ENCODE results near the gene CACNB2.

The CACNB2 gene

DNA sequence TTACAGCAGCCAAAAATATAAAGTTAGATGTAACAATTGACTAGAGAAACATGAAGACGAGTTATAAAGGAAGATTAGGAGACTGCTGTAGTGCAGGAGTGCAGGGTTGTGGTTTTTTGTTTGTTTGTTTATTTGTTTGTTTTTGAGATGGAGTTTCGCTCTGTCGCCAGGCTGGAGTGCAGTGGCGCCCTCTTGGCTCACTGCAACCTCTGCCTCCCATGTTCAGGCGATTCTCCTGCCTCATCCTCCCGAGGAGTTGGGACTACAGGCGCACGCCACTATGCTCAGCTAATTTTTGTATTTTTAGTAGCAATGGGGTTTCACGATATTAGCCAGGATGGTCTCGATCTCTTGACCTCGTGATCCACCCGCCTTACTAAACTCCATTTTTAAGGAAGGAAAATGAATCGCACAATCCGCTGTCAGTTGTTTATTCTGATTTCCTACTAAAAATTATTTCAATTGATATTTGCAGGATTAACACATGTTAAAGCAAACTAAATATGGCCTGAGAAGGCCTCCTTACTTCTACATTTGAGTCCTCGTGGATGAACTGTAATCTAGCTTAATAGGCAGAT is 277.8 kb downstream of the CACNB2 start:
- TF ChIP-seq, protein P1, sequence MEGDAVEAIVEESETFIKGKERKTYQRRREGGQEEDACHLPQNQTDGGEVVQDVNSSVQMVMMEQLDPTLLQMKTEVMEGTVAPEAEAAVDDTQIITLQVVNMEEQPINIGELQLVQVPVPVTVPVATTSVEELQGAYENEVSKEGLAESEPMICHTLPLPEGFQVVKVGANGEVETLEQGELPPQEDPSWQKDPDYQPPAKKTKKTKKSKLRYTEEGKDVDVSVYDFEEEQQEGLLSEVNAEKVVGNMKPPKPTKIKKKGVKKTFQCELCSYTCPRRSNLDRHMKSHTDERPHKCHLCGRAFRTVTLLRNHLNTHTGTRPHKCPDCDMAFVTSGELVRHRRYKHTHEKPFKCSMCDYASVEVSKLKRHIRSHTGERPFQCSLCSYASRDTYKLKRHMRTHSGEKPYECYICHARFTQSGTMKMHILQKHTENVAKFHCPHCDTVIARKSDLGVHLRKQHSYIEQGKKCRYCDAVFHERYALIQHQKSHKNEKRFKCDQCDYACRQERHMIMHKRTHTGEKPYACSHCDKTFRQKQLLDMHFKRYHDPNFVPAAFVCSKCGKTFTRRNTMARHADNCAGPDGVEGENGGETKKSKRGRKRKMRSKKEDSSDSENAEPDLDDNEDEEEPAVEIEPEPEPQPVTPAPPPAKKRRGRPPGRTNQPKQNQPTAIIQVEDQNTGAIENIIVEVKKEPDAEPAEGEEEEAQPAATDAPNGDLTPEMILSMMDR (conservative IDR thresholded peaks at IDR 0.05; ENCODE audit: low read depth), result no peak
- no peak for DNase-seq (ENCODE audit: low spot score)
- ChIA-PET CTCF (interaction anchor here (0.6 kb wide), 1 partner anchor 42 kb away, joined by 5 read pairs; no protein-coding TSS in a partner anchor), POLR2A (ENCODE audit: low non-redundant PET) (no interaction called here)
- H3K27ac ChIP-seq, result no peak overlapping the region

DNA sequence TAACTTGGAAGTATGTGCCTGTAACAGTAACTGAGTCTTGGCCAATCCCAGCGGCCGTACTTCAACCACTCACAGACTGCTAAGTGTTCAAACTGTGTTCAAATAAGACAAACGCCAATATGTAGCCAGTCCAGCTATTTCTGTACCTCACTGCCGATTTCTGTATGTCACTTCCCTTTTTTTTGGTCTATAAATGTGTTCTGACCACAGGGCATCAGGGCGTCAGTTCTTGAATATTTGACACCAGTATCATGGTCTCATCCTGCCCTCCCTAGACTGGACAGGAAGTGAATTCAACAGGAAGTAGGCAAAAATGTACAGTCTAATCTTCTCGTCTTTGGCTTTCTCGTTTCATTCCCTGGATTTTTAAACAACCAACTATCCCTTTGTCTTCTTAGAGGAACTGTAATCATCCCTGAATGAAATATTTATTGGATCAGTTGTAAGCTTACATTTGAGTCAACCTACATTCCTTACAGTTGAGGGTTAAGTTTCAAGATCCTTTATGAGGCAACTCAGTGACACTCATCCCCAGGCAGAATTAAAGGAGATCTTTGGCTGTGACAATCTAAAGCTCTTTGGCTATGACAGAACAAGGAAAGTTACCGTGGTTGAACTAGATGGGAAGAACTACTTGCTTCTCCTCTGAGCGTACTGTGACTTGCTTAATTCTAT is 278.5 kb downstream of the CACNB2 start:
- no peak for DNase-seq (ENCODE audit: low spot score)
- ChIA-PET POLR2A (ENCODE audit: low non-redundant PET) (no interaction called here), CTCF (interaction anchor here (0.6 kb wide), 1 partner anchor 42 kb away, joined by 5 read pairs; no protein-coding TSS in a partner anchor)
- TF ChIP-seq, protein P1 (conservative IDR thresholded peaks at IDR 0.05; ENCODE audit: low read depth), result no peak
- H3K27ac ChIP-seq, result no peak overlapping the region

DNA sequence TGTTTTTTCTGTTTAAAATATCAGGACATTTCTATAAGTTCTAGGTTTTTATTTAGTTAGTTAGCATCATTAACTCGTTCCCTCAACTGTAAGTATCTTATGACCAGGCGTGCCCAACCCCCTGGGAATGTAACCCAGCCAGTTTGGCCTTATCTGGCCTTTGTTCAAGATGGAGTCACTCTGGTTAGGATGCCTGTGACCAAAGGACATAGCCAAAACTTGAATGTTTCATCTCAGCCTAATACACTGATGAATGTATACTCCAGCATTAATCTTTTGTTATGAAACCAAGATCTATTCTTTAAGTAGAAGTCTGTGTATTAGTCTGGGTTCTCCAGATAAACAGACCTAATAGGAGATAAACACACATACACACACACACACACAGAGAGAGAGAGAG is 279.7 kb downstream of the CACNB2 start:
- DNase-seq (ENCODE audit: low spot score), result no peak
- TF ChIP-seq, protein P1 (conservative IDR thresholded peaks at IDR 0.05; ENCODE audit: low read depth), result no peak
- ChIA-PET CTCF (interaction anchor here (0.6 kb wide), 1 partner anchor 19 kb away, joined by 3 read pairs; no protein-coding TSS in a partner anchor), POLR2A (ENCODE audit: low non-redundant PET) (no interaction called here)
- H3K27ac ChIP-seq, result no peak overlapping the region

DNA sequence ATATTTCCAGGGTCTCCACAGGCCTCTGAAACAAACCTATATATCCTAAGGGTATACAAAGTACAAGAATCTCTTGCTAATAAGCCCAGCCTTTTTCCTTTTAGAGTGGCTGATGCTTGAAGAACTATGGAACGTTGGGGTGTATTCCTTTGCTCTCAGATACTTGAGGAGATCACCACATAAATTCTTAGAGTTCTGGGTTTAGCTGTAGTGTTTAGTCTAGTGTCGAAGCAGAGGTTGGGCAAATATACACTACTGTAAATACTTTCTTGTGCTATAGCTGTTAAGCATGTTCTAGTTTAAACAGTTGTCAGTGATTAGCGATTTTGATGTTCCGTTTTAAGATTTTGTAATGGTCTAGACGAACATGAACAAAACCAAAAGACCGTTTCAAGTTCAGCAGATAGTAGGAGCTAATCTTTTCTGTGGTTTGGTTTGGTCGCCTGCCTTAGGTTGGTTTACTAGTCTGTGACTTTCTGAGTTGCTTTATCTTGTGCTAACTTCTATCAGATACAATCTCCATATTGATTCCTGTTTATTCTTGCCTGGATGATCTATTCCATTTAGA is 281.6 kb downstream of the CACNB2 start:
- ChIA-PET POLR2A (ENCODE audit: low non-redundant PET) (no interaction called here), CTCF (interaction anchor here (0.6 to 0.7 kb wide), 3 partner anchors 36 to 1794 kb away, joined by 3 to 8 read pairs (median 4); no protein-coding TSS in a partner anchor)
- TF ChIP-seq, protein P1 (conservative IDR thresholded peaks at IDR 0.05; ENCODE audit: low read depth), result no peak
- no peak for DNase-seq (ENCODE audit: low spot score)
- no peak overlapping the region for H3K27ac ChIP-seq

DNA sequence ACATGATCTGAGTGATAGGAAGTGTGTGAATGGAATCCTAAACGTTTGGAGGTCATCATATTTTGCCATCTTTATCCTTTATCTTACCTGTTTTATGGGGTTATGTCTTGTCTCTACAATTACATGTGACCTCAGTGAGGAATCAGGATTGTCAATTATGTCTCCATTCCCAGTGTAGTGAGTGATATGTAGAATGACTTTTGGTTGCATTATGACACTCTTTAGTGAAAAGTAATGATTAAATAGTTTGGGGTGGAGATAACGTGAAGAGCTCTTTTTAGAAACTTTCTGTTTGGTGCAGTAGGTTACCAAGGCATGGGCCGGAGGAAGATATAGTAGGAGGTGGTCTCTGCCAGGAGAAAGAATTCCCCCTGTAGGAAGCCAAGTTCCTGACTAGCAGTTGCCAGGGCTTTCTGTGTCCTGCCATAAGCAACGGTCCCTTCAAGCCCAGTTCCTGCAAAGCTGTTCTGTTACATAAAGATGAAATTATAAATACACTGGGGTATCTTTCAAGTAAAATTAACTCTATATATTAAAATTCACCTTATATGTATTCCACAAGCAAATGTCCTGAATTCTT is 282.9 kb downstream of the CACNB2 start:
- H3K27ac ChIP-seq, result no peak overlapping the region
- ChIA-PET CTCF (no interaction called here), POLR2A (ENCODE audit: low non-redundant PET) (no interaction called here)
- no peak for DNase-seq (ENCODE audit: low spot score)
- TF ChIP-seq, protein P1 (conservative IDR thresholded peaks at IDR 0.05; ENCODE audit: low read depth), result no peak

DNA sequence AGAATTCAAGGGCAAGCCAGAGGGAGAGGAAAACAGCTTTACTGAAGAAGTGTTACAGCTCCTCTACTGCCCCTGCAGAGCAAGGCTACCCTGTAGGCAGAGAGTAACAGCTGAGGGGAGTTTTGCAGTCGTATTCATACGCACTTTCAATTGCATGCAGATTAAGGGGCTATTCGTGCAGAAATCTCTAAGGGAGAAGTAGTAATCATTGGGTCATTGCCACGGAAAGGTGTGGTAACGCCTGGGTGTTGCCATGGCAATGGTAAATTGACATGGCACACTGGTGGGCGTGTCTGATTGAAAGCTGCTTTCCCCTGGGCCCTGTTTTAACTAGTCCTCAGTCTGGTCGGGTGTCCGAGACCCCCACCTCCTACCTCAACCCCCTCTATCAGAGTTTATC is 284.0 kb downstream of the CACNB2 start:
- DNase-seq (ENCODE audit: low spot score), result no peak
- CTCF ChIA-PET, result no interaction called here
- TF ChIP-seq, protein P1 (conservative IDR thresholded peaks at IDR 0.05; ENCODE audit: low read depth), result no peak
- no peak overlapping the region for H3K27ac ChIP-seq
- POLR2A ChIA-PET (ENCODE audit: low non-redundant PET), result no interaction called here

Measured in RWPE1 (cell line).